HCT116 (cell line): ENCODE data around the gene DNM3.

ENCODE experiments used
- ATF3 ChIP-seq: IDR thresholded peaks from 2 replicates; pipeline ENCODE4 v1.6.1; 2012
- CEBPB ChIP-seq: IDR thresholded peaks from 2 replicates; pipeline ENCODE4 v1.6.1; 2012; ENCODE audit warnings: low read depth
- CTCF ChIP-seq, 3 experiments: fragments of 200-600 bp in 1 of 3; sonication (generic) in 1 of 3; IDR thresholded peaks in 2 of 3; conservative IDR thresholded peaks in 1 of 3; 2 replicates each; pipeline ENCODE4 v1.5.1; 2012 to 2017; ENCODE audit warnings: low read depth in 2 of 3, low read length in 2 of 3, antibody characterized with exemption in 1 of 3, borderline replicate concordance in 1 of 3, control low read depth in 1 of 3, mild to moderate bottlenecking in 1 of 3, mixed read lengths in 1 of 3, mixed run types in 1 of 3, moderate library complexity in 1 of 3; ENCODE audit not compliant: insufficient read depth in 1 of 3
- EZH2 ChIP-seq: fragments of 200-600 bp; sonication (generic); IDR thresholded peaks from 2 replicates; pipeline ENCODE4 v1.6.1; 2017; ENCODE audit warnings: antibody characterized with exemption, mixed run types
- EZH2phosphoT487 ChIP-seq: fragments of 200-600 bp; IDR thresholded peaks from 2 replicates; pipeline ENCODE4 v1.6.1; 2018; ENCODE audit warnings: antibody characterized with exemption, borderline replicate concordance
- JUND ChIP-seq: IDR thresholded peaks from 2 replicates; pipeline ENCODE4 v1.6.1; 2012
- MAX ChIP-seq: IDR thresholded peaks from 2 replicates; pipeline ENCODE4 v1.6.1; 2012
- POLR2A ChIP-seq: IDR thresholded peaks from 2 replicates; pipeline ENCODE4 v1.7.0; 2011; ENCODE audit warnings: borderline replicate concordance; ENCODE audit not compliant: insufficient read depth, insufficient read length; ENCODE audit errors: extremely low read depth
- POLR2AphosphoS5 ChIP-seq: IDR thresholded peaks from 2 replicates; pipeline ENCODE4 v1.6.1; 2011; ENCODE audit warnings: mild to moderate bottlenecking, low read depth, low read length, moderate library complexity
- RAD21 ChIP-seq: IDR thresholded peaks from 2 replicates; pipeline ENCODE4 v1.6.1; 2012; ENCODE audit warnings: low read depth, mild to moderate bottlenecking
- REST ChIP-seq: IDR thresholded peaks from 2 replicates; pipeline ENCODE4 v1.6.1; 2012; ENCODE audit warnings: low read depth
- SRF ChIP-seq: IDR thresholded peaks from 2 replicates; pipeline ENCODE4 v1.6.1; 2012; ENCODE audit warnings: low read depth
- ZFX ChIP-seq: fragments of 450-650 bp; IDR thresholded peaks from 2 replicates; pipeline ENCODE4 v1.6.1; 2017

- no peak for TF ChIP-seq CTCF (IDR thresholded peaks at IDR 0.05 in 2 of 3, conservative IDR thresholded peaks at IDR 0.05 in 1 of 3; ENCODE audit: borderline replicate concordance in 1 of 3, insufficient read depth in 1 of 3, low read depth in 2 of 3, low read length in 2 of 3)
- no peak for TF ChIP-seq JUND
- TF ChIP-seq SRF: no peak
- no peak for TF ChIP-seq RAD21
- no peak for TF ChIP-seq CEBPB
- TF ChIP-seq EZH2phosphoT487: no peak
- no peak for TF ChIP-seq EZH2
- TF ChIP-seq MAX: no peak
- no peak for TF ChIP-seq POLR2A
- TF ChIP-seq ZFX: no peak
- no peak for TF ChIP-seq ATF3
- no peak for TF ChIP-seq POLR2AphosphoS5
- no peak for TF ChIP-seq REST
These were observed 11.0 kb downstream of the DNM3 start for GRCh38 chr1:171852272-171852671.
